GM19099 (cell line): Measurements from ENCODE around the gene DDX31.

Experiments used
- POLR2A ChIP-seq: IDR thresholded peaks from 3 replicates; pipeline ENCODE4 v1.6.1; 2011; ENCODE audit warnings: low read depth; ENCODE audit not compliant: insufficient read length; ENCODE audit errors: extremely low read depth

DDX31 gene

DNA sequence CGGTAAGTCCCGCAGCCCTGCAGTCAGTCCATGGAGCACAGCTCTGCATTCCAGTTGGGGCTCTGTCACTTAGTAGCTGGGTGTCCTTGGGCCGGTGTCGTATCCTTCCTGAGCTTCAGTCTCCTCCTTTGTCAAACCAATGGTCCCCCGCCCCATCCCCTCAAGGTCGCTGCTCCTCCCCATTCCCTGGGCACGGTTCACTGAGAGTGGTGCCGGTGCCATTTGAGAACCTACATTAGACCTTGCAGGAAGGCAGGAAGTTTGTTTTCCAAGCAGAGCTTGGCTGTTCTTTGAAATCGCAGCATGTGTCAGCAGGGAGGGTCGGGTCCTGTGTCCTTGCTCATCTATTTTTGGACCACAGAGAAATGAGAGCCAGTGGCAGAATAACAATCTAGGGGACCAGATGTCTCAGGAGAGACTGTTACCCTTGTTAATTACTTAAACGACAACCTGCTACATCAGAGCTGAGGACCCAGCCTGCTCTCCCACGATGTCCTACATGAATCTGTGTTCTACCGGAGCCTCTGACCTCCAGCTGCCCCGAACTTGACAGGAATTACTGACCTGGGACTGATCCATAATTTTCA is 109.1 kb downstream of the DDX31 start:
- no peak for TF ChIP-seq POLR2A

DNA sequence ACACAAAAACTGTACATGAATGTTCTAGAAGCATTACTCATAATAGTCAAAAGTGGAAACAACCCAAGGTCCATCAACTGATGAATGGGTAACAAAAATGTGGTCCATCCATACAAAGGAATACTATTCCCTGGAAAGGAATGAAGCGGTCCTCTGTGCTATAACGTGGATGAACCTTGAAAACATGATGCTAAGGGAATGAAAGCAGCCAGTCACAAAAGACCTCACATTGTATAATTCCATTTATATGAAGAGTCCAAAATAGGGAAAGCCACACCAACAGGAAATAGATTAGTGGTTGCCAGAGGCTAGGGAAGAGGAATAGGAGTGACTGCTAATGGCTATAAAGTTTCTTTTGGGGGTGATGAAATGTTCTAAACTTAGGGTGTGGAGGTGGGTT is 110.1 kb downstream of the DDX31 start:
- no peak for TF ChIP-seq POLR2A

DNA sequence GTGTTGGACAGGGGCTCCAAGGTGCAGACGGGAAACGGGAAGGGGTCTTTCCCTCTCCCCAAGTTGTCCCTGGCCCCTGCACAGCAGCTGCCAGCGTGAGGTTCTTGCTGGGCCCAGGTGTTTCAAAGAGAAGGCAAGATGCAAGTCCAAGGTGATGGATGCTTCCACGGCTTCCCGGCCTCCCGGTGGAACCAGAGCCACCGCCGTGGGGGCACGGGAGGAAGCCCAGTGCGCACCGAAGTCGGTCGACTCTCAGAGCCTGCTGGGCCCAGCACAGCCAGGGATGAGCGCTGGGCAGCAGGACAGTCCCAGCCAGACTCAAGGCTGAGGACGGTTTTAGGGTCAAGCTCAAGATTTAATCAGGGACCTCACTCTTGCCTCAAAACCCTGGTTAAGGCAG is 112.6 kb downstream of the DDX31 start:
- TF ChIP-seq POLR2A, result no peak

DNA sequence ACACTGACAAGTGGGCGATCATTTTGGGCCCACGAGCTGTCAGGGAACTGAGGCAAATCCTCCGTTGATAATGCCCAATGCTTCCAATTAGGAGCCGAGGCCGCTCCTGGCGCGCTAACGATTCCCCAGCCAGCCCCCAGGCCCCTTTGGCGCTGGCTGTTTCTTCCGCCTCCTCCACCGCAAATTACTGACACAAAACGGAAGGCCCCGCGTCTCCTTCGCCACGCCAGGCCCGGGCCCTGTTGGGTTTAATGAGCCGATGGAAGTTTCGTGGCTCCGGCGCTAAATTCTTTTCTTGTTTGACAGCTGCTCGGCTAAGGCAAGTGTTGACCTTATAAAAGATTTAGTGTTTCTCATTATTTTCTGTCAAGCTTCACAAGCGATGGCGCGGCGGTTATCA is 113.1 kb downstream of the DDX31 start:
- no peak for TF ChIP-seq POLR2A

- TF ChIP-seq POLR2A, result no peak
Measured at GRCh38 chr9:132556235-132556634, 113.5 kb downstream of the DDX31 start.

DNA sequence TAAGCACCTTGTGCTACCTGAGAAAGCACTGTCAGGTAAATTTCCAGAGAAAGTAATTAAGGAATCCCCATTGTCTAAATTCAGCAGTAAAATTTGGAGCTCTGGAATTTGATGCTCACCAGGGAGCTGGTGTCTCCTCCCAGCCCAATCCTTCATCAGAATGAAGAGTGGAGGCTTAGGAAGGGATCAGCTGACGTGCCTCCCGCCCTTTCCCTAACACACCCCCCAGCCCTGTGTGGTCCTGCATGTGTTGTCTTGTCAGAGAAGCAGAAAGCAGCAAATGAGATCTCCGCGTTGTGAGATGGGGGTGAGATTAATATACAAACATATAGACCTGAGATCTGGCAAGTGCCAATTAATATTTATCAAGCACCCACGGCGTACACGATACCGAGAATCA is 114.3 kb downstream of the DDX31 start:
- no peak for TF ChIP-seq POLR2A

- TF ChIP-seq POLR2A, result no peak
Measured at GRCh38 chr9:132554755-132555154, 115.0 kb downstream of the DDX31 start.

DNA sequence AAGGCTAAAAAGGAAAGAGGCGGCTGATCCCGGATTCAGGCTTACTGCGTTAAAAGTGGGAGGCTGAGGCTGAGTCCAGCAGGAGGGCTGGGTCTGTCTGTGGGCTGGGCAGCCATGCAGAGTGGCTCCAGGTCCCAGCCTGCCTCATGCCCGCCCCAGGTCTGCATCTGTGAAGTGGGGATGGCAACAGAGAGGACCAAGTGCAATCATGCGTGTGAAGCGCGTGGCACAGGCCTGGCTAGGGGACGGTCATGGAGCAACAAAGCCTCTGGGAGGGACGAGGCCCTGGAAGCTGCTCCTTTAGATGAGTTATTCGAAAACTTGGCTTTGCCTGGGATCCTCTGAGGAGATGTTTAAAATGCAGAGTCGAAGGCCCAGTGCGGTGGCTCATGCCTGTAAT is 117.7 kb downstream of the DDX31 start:
- no peak for TF ChIP-seq POLR2A

DNA sequence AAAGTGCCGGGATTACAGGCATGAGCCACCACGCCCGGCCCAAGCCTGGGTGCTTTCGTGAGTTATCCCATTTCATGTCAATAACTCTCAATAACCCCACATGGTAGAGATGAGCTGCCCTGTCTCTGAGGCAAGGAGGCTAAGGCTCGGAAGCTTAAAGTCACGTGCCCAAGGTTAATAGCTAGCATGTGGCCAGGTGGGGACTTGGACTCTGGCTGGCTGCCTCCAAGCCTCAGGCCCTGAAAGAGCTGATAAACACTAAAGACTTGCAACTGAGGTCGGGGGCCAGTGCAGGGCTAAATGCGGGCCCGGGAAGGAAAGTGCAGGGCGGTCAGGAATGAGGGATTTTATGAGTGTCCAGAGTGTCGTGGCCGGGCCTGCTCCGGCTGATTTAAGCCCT is 118.2 kb downstream of the DDX31 start:
- no peak for TF ChIP-seq POLR2A

DNA sequence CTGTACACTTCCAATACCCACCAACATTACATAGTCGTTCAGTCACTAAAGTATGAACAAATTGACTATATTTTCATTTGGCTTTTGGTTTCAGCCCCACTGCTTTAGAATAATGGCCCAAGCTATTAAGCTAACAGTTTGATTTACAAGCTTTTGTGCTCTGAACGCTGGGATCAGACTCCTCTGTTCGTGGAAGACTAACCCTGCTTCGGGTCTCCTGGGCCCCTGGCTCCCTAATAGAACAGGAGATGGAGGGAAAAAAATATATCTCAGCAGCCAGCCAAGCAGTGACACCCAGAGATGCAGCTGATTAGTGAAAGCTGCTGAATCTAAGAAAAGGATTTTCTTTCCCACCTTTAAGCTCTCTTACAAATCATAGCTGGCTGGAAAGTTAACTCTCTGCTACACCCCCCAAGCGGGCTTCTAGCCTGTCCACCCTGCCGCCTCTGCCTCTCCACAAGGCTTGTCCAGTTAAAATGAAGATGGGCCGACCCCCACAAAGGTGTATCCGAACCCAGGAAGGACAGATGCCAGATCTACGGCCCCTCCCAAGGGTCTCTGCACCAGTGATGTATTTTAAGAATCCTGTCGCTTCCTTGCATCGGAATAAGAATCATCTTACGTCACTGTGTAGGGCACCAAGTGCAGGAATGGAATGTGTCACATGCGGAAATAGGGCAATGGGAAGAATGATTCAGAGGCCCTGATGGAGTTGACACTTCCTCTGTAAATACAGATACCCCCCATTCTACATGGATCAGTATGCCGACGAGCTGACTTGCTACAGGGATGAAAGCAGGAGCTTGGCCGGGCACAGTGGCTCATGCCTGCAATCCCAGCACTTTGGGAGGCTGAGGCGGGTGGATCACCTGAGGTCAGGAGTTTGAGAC is 120.8 kb downstream of the DDX31 start:
- no peak for TF ChIP-seq POLR2A

DNA sequence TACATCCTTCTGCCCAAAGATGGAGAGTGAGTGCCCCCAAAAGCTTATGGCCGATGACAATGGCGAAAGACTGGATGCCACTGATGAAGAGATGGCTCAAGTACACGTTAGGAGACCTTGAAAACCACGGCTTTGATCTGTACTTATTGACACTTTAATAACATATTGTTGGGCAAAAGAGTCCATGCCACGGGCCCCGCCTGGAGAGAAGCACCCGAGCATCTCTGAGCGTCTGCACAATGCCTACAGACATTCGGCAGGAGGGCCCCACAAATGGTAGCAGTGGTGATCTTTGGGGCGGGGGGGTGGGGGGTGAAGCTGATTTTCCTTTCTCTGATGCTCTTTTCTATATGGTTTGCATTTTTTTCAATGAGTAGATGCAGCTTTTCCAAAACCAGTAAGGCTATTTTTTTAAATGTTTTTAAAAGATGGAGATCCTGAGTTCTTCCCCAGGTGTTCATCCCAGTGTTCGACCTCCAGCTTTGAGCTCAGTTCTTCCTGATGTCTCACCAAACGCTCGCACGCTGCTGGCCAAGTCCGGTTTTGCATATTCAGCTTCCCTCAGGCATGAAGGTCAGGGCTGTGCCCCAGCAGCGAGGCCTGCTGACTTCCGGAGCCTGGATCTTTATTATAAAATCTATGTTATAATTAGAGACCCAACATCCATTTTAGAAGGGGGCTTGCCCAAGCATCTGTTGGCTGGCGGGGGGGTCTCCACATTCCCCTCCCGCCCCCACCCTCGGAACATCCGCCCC is 121.6 kb downstream of the DDX31 start:
- no peak for TF ChIP-seq POLR2A

GRCh38 chr9:132547436-132547835 is 122.3 kb downstream of the DDX31 start:
- no peak for TF ChIP-seq POLR2A

DNA sequence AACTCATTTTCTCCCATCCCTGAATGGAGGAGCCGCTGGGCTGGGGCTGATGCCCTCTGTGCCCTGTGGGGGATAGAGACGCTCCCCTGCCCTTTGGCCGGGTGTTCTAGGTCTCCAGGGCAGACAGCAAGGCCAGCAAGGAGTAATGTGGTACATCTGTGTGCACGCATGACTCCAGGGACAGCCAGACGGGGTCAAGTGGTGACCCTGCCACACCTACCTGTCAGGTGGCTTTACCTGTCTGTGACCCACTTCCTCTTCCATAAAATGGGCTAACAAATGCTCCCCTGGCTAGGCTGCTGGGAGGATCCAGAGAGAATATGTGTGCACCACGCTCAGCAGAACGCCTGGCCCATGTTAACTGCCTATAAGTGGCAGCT is 122.7 kb downstream of the DDX31 start:
- TF ChIP-seq POLR2A, result no peak

DNA sequence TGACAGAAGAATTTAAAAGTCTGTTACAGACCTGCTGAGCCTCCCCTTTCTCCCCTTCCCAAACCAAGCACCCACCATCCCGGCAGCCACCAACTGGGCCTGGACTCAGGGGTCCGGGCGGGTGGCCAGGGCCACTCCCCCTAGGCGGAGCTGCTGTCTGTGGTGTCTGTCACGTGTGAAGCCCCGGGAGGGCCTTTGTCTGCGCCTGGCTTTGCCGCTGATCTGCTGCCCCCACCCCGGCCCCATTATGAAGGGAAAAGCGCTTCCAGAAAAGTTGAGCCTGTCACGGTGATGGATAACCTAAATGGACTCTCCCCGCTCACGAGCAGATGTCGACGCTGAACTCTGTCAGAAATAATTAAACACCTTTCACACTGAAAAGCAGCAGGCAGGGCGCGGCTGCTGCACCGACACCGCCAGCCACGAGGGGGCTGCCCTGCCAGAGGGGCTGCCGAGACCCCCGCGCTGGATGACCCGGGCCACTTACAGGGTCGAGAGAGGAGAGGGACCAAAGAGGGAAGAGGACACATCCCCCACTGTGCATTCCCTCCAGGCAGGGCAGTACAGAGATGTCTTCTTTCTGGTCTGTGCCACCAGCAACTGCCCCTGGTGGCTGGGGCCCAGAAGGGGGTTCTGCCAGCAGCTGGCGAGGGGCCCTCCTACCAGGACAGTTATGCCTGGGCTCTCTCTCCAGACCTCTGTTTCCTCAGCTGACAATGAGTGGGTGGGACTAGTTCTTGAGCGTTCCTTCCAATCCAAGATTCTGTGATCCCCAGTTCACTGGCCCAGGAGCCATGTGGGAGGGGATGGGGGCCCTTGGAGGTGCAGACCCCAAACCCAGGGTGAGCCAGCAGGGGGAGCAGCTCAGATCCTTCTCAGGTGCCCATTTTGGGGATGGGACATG is 123.4 kb downstream of the DDX31 start:
- no peak for TF ChIP-seq POLR2A

DNA sequence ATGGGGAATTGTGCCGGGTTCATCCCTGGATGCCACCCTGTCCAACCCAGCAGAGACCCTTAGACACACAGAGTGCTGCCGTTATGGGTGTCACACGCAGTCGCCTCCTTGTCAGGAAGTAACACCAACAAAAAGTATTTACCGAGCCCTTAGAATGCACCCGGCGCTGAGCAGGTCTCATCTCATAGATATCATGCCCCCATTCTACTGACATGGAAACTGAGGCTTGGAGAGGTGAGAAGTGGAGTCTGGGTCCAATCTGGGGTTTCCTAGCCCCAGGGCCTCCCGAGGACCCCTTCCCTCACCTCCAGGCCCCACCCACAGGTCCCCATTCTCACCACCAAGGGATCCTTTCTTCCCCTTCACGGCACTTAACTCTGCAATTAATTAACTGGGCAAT is 124.2 kb downstream of the DDX31 start:
- TF ChIP-seq POLR2A, result no peak
